Right renal pelvis (tissue), 4 donors: ENCODE measurements around the gene DNAH2. TPM values are rescaled to one million over a fixed set of nuclear protein-coding genes. Genes with fewer than 3 reads are reported as not detected.

Experiments used
- DNase-seq, 4 donors: peaks; one replicate each; pipeline ENCODE4 v3.0.0-alpha.2; 2013; ENCODE audit warnings: low read depth in 4 of 4, low spot score in 3 of 4, missing footprints in 1 of 4
- polyA plus RNA-seq, 4 donors: library from polyadenylated mRNA; unstranded; fragments of 120-200 nt; gene quantifications; one replicate each; pipeline ENCODE4 v1.2.1, GENCODE V29; 2013; ENCODE audit not compliant: insufficient read length in 4 of 4

The DNAH2 gene
- polyA plus RNA-seq, 4 donors = 0.28 to 0.45 (median 0.37) TPM

DNA sequence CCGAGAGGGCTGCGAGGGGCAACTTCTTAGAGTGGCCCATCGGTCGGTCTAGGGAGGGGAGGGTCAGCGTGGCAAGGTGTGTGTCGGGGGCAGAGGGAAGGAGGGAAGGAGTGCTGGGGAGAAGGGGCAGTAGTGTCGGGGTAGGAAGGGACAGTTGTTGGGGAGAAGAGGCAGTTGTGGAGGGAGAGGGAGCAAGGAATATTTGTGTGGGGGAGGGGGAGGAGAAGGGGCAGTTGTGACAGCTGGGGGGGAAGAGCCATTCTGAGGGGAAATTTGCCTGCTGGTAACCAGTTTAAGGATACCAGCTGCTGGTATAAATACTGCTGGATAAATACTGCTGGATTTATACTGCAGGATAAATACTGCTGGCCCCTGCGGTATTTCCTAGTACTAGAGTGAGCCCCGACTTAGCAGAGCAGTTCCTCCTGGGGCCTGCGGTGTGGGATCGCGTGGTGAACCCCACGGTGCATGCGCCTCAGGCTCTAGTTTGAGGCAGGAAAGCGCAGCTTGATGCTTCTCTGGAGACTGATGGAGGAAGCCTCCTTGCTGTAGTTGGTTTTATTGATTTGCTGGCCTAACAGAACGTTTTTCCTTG lies 309 bp downstream of the DNAH2 start:
- no peak for DNase-seq

DNA sequence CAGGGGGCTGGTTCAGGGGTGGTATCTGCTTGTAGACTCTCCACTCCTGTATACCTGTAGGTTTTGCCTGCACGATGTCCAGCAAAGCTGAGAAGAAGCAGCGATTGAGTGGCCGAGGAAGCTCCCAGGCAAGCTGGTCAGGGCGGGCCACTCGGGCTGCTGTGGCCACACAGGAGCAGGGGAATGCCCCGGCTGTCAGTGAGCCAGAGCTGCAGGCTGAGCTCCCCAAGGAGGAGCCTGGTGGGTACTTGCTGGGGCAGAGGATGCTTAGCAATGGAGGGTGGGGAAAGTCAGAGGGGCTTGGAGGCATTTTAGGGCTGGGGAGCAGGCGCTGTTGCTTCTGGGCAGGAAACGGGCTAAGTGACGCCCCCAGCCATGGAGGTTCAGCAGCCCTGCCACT lies 2.1 kb downstream of the DNAH2 start:
- DNase-seq = no peak

DNA sequence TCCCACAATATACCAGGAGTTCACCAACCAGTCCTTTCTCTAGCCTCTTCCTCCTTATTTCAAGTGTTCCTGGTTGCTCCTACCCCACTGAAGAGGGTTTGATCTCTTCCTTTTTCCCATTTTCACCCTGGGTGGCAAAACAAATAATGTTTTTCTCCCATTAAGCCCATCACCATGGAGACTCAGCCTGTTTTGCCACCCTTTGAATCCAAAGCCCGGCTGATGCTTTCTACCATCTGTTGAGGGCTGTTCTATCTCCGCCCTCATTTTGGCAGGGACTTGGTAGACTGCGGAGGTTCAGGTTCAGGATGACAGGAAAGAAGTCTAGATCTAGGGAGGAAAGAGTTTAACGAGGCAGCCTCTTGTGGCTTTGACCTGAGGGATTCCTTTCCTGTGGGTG lies 2.6 kb downstream of the DNAH2 start:
- no peak for DNase-seq

DNA sequence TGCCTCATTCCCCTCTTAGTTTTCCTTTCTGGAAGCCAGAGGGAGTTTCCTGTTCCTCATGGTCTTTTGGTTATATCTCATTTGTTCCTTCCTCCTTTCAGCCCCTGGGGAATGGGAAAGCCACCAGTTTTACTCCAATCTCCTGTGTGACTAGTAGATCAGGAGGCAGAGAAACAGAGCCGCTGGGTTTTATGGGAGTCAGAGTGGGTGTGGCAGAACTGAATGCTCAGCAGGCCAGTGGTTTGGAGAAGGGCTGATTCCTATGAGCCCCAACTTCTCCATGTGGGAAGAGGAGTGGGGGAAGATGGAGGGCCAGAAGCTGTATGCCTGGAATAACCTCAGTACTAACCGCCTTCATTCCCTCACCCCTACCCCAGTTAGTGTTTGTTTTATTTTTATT lies 4.1 kb downstream of the DNAH2 start:
- DNase-seq = no peak

DNA sequence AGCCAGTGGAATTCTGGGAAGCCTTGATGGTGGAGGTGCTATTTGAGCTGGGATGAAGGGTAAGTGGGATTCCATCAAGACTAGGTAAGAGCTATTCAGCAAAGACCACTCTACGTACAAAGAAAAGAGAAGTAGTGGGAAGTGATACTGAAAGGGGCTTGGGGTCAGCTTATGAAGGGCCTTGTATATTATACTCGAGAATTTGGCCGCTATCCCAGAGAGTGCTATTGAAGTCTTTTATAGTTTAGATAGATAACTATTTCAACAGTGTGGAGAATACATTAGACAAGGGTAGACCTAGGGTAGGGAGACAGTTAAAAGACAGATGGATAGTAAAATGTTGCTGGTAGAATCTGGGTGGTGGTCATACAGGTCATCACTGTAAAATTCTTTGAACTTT lies 10.3 kb downstream of the DNAH2 start:
- no peak for DNase-seq

DNA sequence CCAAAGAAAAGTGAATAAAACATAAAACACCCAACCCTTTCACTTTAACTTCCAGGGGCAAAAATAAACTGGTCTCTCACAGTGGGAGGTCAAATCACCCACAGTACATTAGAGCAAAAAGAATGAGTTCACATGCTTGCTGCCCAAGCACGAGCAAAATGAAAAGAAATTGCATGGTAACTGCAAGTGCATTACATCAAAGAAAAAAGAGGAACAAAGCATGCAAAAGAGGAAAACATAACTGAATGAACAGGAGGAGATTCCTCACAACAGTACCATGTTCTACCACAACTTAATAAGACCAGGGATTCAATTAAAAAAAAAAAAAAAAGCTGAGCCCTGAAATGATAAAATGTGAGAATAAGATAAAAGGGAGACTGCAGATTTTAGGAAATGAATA lies 12.3 kb downstream of the DNAH2 start:
- no peak for DNase-seq

DNA sequence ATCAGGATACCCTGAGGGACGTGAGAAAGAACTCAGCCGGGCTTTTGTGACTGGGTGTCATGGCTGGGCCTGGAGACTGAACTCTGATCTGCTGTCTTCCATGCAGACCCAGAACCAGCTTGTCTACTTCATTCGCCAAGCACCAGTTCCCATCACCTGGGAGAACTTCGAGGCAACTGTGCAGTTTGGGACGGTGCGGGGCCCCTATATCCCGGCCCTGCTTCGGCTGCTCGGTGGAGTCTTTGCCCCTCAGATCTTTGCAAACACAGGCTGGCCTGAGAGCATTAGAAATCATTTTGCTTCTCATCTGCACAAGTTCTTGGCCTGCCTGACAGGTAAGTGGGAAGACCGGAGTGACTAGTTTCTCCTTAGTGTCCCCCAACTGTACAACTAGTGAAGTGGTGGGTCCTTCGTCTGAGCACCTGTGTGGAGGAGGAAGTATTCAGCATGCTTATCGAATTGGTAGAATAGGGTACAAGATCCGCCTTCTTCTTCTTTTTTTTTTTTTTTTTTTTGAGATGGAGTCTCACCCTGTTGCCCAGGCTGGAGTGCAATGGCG lies 15.5 kb downstream of the DNAH2 start:
- DNase-seq = no peak

DNA sequence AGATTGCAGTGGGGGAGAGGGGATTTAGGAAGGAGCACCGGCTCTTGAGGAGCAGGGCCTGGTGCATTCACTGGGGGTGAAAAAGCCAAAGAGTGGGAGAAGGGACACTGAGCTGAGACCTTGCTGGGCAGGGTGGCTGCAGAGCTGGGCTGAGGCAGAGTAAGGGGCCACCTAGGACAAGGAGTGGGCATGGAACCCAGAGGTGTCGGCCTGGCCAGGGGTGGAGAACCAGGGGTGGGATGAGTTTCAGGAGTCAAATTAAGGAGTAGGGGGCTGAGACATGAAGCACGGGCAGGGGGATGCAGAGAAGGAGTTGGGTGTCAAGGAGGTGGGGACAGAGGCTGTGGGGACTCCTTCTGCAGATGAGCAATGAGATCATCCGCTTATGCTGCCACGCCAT lies 20.1 kb downstream of the DNAH2 start:
- no peak for DNase-seq

DNA sequence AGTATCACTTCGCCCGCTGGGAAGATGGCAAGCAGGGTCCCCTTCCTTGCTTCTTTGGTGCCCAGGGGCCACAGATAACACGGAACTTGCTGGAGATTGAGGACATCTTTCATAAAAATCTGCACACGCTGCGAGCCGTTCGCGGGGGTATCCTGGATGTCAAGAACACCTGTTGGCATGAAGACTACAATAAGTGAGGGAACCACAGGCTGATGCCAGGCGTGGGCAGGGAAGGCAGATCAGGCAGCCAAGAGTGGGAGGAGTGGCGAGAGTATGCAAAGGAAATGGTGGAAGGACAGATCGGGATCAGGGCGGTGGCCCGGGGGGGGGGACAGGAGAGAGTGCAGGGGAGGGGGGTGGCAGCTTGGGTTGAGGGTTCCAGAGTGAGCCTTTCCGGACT lies 22.2 kb downstream of the DNAH2 start:
- no peak for DNase-seq

DNA sequence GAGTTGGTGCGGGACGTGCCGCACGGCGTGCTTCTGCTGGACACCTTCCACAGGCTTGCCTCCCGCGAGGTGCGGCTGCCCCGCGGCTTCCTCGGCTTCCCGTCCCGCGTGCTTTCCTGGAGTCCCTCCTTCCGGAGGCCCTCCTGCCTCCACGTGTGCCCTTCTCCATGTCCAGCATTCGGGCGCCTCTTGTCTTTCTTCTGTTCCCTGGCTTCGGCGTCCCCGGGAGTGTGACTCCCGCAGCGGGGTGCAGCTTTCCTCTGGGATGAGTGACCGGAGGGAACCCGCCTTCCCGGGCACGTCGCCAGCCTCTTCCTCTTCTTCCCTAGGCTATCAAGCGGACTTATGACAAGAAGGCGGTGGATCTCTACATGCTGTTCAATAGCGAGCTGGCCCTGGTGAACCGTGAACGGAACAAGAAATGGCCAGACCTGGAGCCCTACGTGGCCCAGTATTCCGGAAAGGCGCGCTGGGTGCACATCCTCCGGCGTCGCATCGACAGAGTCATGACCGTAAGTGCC lies 23.0 kb downstream of the DNAH2 start:
- DNase-seq = no peak

DNA sequence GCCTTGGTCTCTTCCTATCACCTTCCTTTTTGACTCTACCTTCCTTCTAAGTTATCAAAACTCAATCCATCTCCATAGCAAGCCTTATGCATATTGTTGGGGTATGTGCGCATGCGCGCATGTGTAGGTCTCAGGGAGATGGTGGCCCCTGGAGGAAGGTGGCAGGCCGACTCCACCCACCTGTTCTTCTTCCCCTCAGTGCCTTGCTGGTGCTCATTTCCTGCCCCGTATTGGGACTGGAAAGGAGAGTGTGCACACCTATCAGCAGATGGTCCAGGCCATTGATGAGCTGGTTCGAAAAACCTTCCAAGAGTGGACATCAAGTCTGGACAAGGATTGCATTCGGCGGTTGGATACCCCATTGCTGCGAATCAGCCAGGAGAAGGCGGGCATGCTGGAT lies 25.2 kb downstream of the DNAH2 start:
- DNase-seq = no peak

DNA sequence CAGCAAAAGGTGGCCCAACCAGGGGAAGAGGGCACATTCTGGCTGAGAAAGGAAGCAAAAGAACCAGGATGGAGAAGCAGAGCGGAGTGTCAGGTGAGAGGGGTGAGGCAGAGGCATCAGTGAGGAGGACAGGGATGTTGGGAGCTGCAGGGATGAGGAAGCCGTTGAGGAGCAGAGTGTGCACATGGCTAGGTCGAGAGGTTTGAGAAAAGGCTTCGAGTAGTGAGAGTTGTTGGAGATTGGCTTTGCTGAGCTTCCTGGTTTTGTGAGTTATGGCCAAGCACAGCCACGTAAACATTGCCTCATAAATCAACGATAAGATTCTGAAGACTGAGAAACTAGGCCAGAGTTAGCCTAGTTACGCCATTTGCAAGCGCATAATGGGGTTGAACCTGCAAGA lies 26.9 kb downstream of the DNAH2 start:
- DNase-seq = peak in 1 of 4 donors; percentile 5

DNA sequence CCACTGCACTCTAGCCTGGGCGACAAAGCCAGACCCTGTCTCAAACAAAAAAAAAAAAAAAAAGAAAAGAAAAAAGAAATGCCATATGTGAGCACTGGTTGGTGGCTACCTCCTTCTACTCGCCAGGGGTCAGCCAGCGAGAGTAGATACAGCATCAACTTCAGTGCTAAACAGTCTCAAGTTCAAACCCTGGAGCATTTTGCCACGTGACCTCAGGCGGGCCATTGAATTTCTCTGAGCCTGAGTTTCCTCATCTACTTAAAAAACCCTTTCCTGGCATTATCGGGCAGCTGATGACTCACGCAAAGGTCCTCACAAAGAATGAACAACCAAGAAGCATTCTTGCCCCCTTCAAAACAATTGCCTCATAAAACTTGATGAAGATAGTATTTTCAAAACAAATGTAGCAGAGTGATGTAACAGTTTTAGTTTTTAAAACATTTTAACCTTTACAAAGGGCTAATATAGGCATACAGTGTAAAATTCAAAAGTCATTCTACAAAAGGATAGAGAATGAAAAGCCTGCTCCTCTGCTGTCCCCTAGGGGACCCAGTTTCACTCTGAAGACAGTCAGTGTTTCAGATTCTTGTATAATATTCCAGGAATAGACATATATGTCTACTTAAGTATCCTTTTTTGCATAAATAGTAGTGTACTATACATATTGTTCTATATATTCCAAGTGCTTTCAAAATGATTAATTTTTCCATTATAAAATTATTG lies 28.4 kb downstream of the DNAH2 start:
- DNase-seq = no peak

DNA sequence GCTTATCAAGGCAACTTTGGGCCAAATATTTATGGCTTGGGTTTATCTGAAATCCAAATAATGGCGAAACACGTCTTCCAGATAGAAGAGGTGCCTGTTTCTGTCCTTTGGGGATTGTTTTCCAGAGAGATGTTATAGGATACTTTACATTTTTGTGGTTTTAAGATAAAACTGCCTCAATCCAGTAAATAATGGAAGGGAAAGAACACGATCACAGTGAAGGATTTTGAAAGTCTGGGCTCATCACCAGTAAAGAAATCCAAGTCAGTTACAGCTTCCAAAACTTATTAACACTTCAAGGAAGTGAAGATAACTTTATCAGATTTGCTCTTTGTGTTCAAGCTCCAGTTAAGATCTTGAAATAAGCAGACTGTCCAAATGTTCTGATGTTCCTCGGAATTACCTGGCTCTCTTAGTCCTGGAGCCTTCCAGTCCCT lies 30.1 kb downstream of the DNAH2 start:
- DNase-seq = no peak

DNA sequence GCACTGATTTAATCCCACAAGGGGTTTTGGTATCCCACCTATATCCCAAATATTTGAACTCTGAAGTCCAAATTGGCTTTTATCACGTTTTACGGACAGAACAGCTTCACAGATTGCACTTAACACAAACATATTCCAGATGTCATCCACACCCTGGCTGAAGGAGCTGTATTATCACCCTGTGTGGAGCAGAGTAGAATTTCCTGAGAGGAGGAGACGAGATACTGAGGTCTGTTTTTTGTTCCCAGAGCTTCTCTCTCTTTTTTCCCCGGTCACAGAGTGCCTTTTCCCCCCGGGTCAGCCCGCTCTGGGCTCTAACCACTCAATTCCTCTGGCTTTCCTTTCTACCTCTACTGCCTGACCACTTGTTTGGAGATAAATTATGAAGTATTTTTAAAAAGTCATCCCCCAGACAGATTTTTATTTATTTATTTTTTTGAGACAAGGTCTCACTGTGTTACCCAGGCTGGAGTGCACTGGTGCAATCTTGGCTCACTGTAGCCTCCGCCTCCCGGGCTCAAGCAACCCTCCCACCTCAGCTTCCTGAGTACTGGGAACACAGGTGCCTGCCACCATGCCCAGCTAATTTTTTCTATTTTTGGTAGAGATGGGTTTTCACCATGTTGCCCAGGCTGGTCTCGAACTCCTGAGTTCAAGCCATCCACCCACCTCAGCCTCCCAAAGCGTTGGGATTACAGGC lies 30.7 kb downstream of the DNAH2 start:
- no peak for DNase-seq

DNA sequence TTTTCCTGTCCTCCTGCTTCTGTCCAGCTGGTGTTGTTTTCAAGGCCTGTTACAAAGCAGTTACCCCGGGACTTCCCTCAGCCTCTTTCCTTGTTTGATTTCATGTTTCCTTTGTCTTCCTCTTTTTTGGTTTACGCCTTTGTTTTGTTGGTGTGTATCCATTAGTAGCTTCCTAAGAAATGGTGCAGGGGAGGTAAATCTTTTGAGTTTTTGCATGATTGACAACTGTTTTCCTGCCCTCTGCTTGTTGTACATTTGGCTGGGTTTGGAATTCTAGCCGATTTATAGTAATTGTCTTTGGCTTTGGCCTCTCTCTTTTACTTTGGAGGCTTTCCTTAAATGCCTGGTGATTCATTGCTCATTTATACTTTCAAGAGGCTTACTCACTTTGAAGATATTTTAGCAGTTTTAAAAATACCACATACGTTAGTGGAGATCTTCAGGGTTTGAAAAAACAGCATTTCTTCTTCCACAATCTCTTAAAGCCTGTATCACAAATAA lies 32.8 kb downstream of the DNAH2 start:
- no peak for DNase-seq

DNA sequence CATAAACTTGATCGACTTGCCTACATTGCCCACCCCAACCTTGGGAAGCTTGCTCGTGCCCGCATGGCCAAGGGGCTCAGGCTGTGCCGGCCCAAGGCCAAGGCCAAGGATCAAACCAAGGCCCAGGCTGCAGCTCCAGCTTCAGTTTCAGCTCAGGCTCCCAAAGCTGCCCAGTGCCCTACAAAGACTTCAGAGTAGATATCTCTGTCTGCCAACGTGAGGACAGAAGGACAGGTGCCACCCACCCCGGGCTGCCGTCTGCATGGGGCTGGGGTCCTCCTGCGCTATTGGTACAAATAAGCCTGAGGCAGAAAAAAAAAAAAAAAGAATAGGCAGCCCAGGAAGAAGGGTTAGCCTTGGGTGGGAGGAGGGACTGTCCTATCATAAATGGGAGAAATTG lies 37.1 kb downstream of the DNAH2 start:
- DNase-seq = no peak

DNA sequence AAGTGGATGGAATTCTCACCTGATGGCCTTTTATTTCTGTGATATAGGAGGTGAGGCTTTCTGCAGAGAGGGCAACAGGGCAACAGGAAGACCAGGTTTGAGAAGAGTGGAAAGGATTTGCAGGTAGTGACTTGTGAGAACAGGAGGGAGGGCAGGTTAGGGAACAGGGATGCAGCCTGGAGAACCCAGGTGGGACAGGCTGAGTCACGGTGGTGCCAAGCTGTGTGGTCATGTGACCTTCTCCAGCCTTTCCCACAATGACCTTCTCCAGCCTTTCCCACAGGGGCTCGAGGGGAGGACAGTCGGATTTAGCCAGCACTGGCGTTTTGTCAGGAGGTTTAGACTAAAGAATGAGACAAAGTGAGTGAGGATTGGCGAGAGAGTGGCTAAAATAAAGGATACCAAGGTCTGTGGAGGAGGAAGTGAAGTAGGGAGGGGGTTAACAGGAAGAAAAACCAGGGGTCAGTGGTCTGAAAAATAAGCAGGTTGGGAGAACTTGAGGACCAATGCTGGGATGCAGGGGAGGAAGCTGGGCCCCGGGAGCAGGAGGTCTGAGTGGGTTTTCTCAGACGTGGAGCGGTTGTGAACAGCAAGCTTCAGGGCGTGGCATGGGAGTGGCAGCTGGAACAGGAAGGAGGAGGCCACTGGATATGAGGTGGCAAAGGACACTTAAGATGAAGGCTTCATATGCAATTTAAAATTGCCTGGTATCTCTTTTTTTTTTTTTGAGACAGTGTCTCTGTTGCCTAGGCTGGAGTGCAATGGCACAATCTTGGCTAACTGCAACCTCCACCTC lies 37.7 kb downstream of the DNAH2 start:
- no peak for DNase-seq

DNA sequence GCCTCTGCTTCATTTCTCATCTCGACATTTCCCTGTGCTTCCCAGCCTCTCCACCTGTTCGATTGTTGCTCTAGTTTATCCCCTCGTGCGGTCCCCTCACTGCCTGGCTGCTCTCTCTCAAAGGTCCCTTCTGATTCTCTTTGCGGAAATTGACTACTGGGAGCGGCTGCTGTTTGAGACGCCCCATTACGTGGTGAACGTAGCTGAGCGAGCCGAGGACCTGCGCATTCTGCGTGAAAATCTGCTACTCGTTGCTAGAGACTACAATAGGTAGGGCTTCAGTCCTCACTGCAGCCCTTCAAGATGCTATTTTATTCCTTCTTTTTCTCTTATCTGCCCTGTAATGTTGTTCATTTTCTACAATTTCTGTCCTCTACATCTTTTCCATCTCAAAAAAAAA lies 39.4 kb downstream of the DNAH2 start:
- no peak for DNase-seq

DNA sequence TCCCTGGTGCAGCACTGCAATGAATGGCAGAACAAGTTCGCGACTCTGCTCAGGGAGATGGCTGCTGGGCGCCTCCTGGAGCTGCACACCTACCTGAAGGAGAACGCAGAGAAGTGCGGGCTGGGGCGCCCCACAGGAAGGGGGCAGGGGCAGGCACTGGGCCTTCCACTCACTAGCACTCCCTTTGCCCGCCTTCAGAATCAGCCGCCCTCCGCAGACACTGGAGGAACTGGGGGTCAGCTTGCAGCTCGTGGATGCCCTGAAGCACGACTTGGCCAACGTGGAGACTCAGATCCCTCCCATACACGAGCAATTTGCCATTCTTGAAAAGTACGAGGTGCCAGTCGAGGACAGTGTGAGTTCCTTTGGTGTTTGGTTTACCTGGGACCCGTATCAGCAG lies 46.4 kb downstream of the DNAH2 start:
- DNase-seq = no peak

DNA sequence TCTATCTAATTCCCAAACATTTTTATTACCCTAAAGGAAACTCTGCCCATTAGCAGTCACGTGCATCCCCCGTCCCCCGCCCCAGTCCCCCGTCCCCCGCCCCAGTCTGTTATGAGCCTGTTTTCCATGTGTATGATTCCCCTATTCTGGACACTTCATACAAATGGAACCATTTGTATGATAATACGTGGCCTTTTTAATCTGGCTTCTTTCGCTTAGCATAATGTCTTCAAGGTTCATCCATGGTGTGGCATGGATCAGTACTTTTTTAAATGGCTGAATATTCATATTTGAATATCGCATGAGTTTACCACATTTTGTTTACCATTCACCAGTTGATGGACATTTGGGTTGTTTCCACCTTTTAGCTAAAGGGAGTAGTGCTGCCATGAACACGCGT lies 49.5 kb downstream of the DNAH2 start:
- no peak for DNase-seq
